GM23248 (cell line): ENCODE data around the gene MYRIP. TPM values are rescaled to one million over a fixed set of nuclear protein-coding genes. Genes with fewer than 3 reads are reported as not detected.

Experiments used
- DNase-seq: peaks from one replicate; pipeline ENCODE4 v3.0.0-alpha.2; 2015
- H2AFZ ChIP-seq: fragments of 200-600 bp; sonication (generic); 2 replicates; pipeline ENCODE4 v1.6.1; 2016; ENCODE audit warnings: antibody characterized with exemption
- H3F3A ChIP-seq: fragments of 200-600 bp; sonication (generic); 2 replicates; pipeline ENCODE4 v1.6.1; 2016; ENCODE audit warnings: mild to moderate bottlenecking, antibody characterized with exemption, mixed run types; ENCODE audit not compliant: insufficient read depth
- H3K27ac ChIP-seq: fragments of 200-600 bp; sonication (generic); 2 replicates; pipeline ENCODE4 v1.5.1; 2016; ENCODE audit warnings: mild to moderate bottlenecking
- H3K27me3 ChIP-seq: fragments of 200-600 bp; sonication (generic); replicated peaks from 2 replicates; pipeline ENCODE4 v1.6.1; 2016; ENCODE audit warnings: mild to moderate bottlenecking; ENCODE audit not compliant: insufficient read depth
- H3K36me3 ChIP-seq: fragments of 200-600 bp; sonication (generic); 2 replicates; pipeline ENCODE4 v1.6.1; 2016; ENCODE audit warnings: low read depth, mild to moderate bottlenecking
- H3K4me1 ChIP-seq: fragments of 200-600 bp; sonication (generic); 2 replicates; pipeline ENCODE4 v1.6.1; 2016; ENCODE audit warnings: mild to moderate bottlenecking; ENCODE audit not compliant: insufficient read depth
- H3K4me2 ChIP-seq: fragments of 200-600 bp; sonication (generic); one replicate; pipeline ENCODE4 v1.6.1; 2016; ENCODE audit warnings: mild to moderate bottlenecking; ENCODE audit not compliant: unreplicated experiment
- H3K4me3 ChIP-seq: fragments of 200-600 bp; sonication (generic); 2 replicates; pipeline ENCODE4 v1.5.1; 2016; ENCODE audit warnings: mild to moderate bottlenecking
- H3K79me2 ChIP-seq: fragments of 200-600 bp; sonication (generic); 2 replicates; pipeline ENCODE4 v1.6.1; 2016; ENCODE audit warnings: mild to moderate bottlenecking; ENCODE audit not compliant: insufficient read depth
- H3K9ac ChIP-seq: fragments of 200-600 bp; sonication (generic); 2 replicates; pipeline ENCODE4 v1.6.1; 2016; ENCODE audit warnings: mild to moderate bottlenecking
- H3K9me2 ChIP-seq: fragments of 200-600 bp; sonication (generic); 2 replicates; pipeline ENCODE4 v1.6.1; 2016; ENCODE audit warnings: mixed run types, mild to moderate bottlenecking, moderate library complexity; ENCODE audit not compliant: insufficient read depth
- H3K9me3 ChIP-seq: fragments of 200-600 bp; sonication (generic); one replicate; pipeline ENCODE4 v1.6.1; 2017; ENCODE audit warnings: low read depth
- H4K20me1 ChIP-seq: fragments of 200-600 bp; sonication (generic); 2 replicates; pipeline ENCODE4 v1.6.0; 2016; ENCODE audit not compliant: insufficient read depth
- EZH2 ChIP-seq: fragments of 200-600 bp; sonication (generic); IDR thresholded peaks from 2 replicates; pipeline ENCODE4 v1.6.1; 2018; ENCODE audit warnings: antibody characterized with exemption, mild to moderate bottlenecking; ENCODE audit not compliant: insufficient read depth, poor library complexity, severe bottlenecking
- EZH2phosphoT487 ChIP-seq: fragments of 200-600 bp; sonication (generic); IDR thresholded peaks from 2 replicates; pipeline ENCODE4 v1.6.1; 2018; ENCODE audit warnings: antibody characterized with exemption, moderate library complexity, mild to moderate bottlenecking, low read depth; ENCODE audit not compliant: insufficient read depth
- WGBS, 2 experiments: methylation state at CpG; one replicate each; pipeline ENCODE4 v1.1.6; 2015 to 2017; ENCODE audit warnings: low lambda C conversion rate in 2 of 2, low coverage in 1 of 2; ENCODE audit errors: missing lambda C conversion rate in 2 of 2; 5-methylcytosine and 5-hydroxymethylcytosine counted together
- in situ Hi-C: fragments of 300-500 bp; cut with MboI; formaldehyde crosslinking; loops from 2 replicates; pipeline ENCODE4 v1.15.0; 2020
- polyA plus RNA-seq: library from polyadenylated mRNA; unstranded; fragments of >200 nt; fragmentation: Nextera tagmentation; extraction: Ambion mirVana; gene quantifications from 2 replicates; pipeline ENCODE4 v1.2.1, GENCODE V29; 2016
- total RNA-seq: library from RNA; depleted of rRNA; stranded (reverse); fragments of >200 nt; shearing (Covaris generic); gene quantifications from 2 replicates; pipeline ENCODE4 v1.2.3, GENCODE V29; 2014

The MYRIP gene
- total and polyA plus RNA-seq, 2 experiments from 2014 or later, result 0.11 to 0.32 TPM

GRCh38 chr3:40170395-40170794, 361.0 kb downstream of the MYRIP start:
- in situ Hi-C loops, result loop anchor here (10.0 kb wide), 1 partner anchor 186 kb away; no protein-coding TSS in a partner anchor
- Histone ChIP-seq H3K79me2 (no peaks in the 10 kb centered on the region), H3K36me3 (no peaks in the 10 kb centered on the region)

GRCh38 chr3:40172560-40172959, 363.2 kb downstream of the MYRIP start:
- H3K9me2 ChIP-seq, result no peaks in the 10 kb centered on the region
- 56 to 59% methylated on average over 1 of the region's 1 CpG for WGBS, 2 experiments
- TF ChIP-seq EZH2 (no peak), EZH2phosphoT487 (no peak)
- H2AFZ ChIP-seq, result no peak overlapping the region
- no peaks in the 10 kb centered on the region for H3K79me2 ChIP-seq
- H4K20me1 ChIP-seq, result no peaks in the 10 kb centered on the region
- no peak overlapping the region for H3K9ac ChIP-seq
- peaks cover 4% of the 10 kb centered on the region; the same call in 1 of the 2 replicates for H3K4me1 ChIP-seq
- no peak overlapping the region for H3K4me3 ChIP-seq
- no peaks in the 10 kb centered on the region for H3K9me3 ChIP-seq
- H3K36me3 ChIP-seq, result no peaks in the 10 kb centered on the region
- H3K27me3 ChIP-seq, result no peaks in the 10 kb centered on the region
- no peak overlapping the region for H3K27ac ChIP-seq
- H3F3A ChIP-seq, result no peaks in the 10 kb centered on the region
- DNase-seq, result no peak
- in situ Hi-C loops, result loop anchor here (10.0 kb wide), 1 partner anchor 188 kb away; no protein-coding TSS in a partner anchor
- no peak overlapping the region for H3K4me2 ChIP-seq

More at GRCh38 chr3:40170395-40170794, 361.0 kb downstream of the MYRIP start:
- H3K9ac ChIP-seq, result no peak overlapping the region
- H3F3A ChIP-seq, result no peaks in the 10 kb centered on the region
- no peaks in the 10 kb centered on the region for H3K9me2 ChIP-seq
- H3K27me3 ChIP-seq, result no peaks in the 10 kb centered on the region
- TF ChIP-seq EZH2 (no peak), EZH2phosphoT487 (no peak)
- H3K4me1 ChIP-seq, result peaks cover 4% of the 10 kb centered on the region; the same call in 1 of the 2 replicates
- DNase-seq, result no peak
- no peak overlapping the region for H3K27ac ChIP-seq
- no peak overlapping the region for H2AFZ ChIP-seq
- H4K20me1 ChIP-seq, result no peaks in the 10 kb centered on the region
- H3K9me3 ChIP-seq, result no peaks in the 10 kb centered on the region
- no peak overlapping the region for H3K4me3 ChIP-seq
- WGBS, 2 experiments, result 47 to 50% methylated on average over 1 of the region's 1 CpG
- H3K4me2 ChIP-seq, result no peak overlapping the region

- 29 to 35% methylated on average over 7 of the region's 7 CpGs for WGBS, 2 experiments
- H3K27me3 ChIP-seq, result no peaks in the 10 kb centered on the region
- H3K79me2 ChIP-seq, result no peaks in the 10 kb centered on the region
- H2AFZ ChIP-seq, result no peak overlapping the region
- DNase-seq, result no peak
- H3K4me2 ChIP-seq, result no peak overlapping the region
- no peaks in the 10 kb centered on the region for H3K36me3 ChIP-seq
- TF ChIP-seq EZH2, result no peak
- TF ChIP-seq EZH2phosphoT487, result no peak
- peaks cover 4% of the 10 kb centered on the region; the same call in 1 of the 2 replicates for H3K4me1 ChIP-seq
- no peak overlapping the region for H3K9ac ChIP-seq
- no peaks in the 10 kb centered on the region for H4K20me1 ChIP-seq
- H3K4me3 ChIP-seq, result no peak overlapping the region
- H3K27ac ChIP-seq, result no peak overlapping the region
- no peaks in the 10 kb centered on the region for H3K9me3 ChIP-seq
- H3K9me2 ChIP-seq, result no peaks in the 10 kb centered on the region
- in situ Hi-C loops, result loop anchor here (10.0 kb wide), 1 partner anchor 188 kb away; no protein-coding TSS in a partner anchor
- H3F3A ChIP-seq, result no peaks in the 10 kb centered on the region
Observed at GRCh38 chr3:40173227-40173721, 363.9 kb downstream of the MYRIP start.

- Histone ChIP-seq H4K20me1 (no peaks in the 10 kb centered on the region), H3K9me3 (no peaks in the 10 kb centered on the region), H3K27me3 (no peaks in the 10 kb centered on the region), H3K79me2 (no peaks in the 10 kb centered on the region), H3K27ac (no peak overlapping the region), H3K4me3 (no peak overlapping the region), H3K9me2 (no peaks in the 10 kb centered on the region), H3F3A (no peaks in the 10 kb centered on the region), H3K36me3 (no peaks in the 10 kb centered on the region), H3K4me1 (peaks cover 4% of the 10 kb centered on the region; the same call in 1 of the 2 replicates), H3K4me2 (no peak overlapping the region), H2AFZ (no peak overlapping the region), H3K9ac (no peak overlapping the region)
- no peak for DNase-seq
- in situ Hi-C loops, result loop anchor here (10.0 to 25.0 kb wide), 3 partner anchors 193 to 641 kb away; no protein-coding TSS in a partner anchor
- TF ChIP-seq EZH2 (no peak), EZH2phosphoT487 (no peak)
- WGBS, 2 experiments, result 87 to 89% methylated on average over 6 of the region's 6 CpGs
Observed at GRCh38 chr3:40178012-40178594, 368.7 kb downstream of the MYRIP start.
